HepG2 (cell line): ENCODE results near the gene EXOC6B. TPM values are rescaled to one million over a fixed set of nuclear protein-coding genes. Genes with fewer than 3 reads are reported as not detected.

ENCODE experiments used
- AKAP8 ChIP-seq: sonication (generic); formaldehyde crosslinking; IDR thresholded peaks from 2 replicates; pipeline ENCODE4 v1.5.1; 2020; ENCODE audit warnings: mild to moderate bottlenecking, missing genetic modification reagents
- ATF2 ChIP-seq: sonication (generic); formaldehyde crosslinking; IDR thresholded peaks from 2 replicates; pipeline ENCODE4 v1.4.0; 2020; ENCODE audit warnings: missing genetic modification reagents
- BCLAF1 ChIP-seq: fragments of 450-650 bp; IDR thresholded peaks from 2 replicates; pipeline ENCODE4 v1.6.1; 2017; ENCODE audit warnings: mild to moderate bottlenecking
- CAMTA2 ChIP-seq: sonication (generic); formaldehyde crosslinking; IDR thresholded peaks from 2 replicates; pipeline ENCODE4 v1.4.0; 2020; ENCODE audit warnings: mild to moderate bottlenecking, missing genetic modification reagents, borderline replicate concordance
- CCDC6 ChIP-seq: sonication (generic); formaldehyde crosslinking; IDR thresholded peaks from 2 replicates; pipeline ENCODE4 v1.8.1; 2022; ENCODE audit warnings: mild to moderate bottlenecking, missing genetic modification reagents, moderate library complexity
- CREB1 ChIP-seq, 2 experiments: fragments of 450-650 bp in 1 of 2; IDR thresholded peaks; 2 replicates each; pipeline ENCODE4 v1.6.1; 2016 to 2017; ENCODE audit warnings: control low read depth in 1 of 2, mild to moderate bottlenecking in 1 of 2, missing compliant biosample characterization in 1 of 2, missing genetic modification characterization in 1 of 2
- CREB3 ChIP-seq: sonication (generic); formaldehyde crosslinking; IDR thresholded peaks from 2 replicates; pipeline ENCODE4 v1.5.0; 2020; ENCODE audit warnings: missing genetic modification reagents
- DMAP1 ChIP-seq: IDR thresholded peaks from 2 replicates; pipeline ENCODE4 v1.6.1; 2016
- FOXJ3 ChIP-seq: sonication (generic); formaldehyde crosslinking; IDR thresholded peaks from 2 replicates; pipeline ENCODE4 v1.4.0; 2020; ENCODE audit warnings: missing genetic modification reagents, mild to moderate bottlenecking, borderline replicate concordance
- GPN1 ChIP-seq: sonication (generic); formaldehyde crosslinking; IDR thresholded peaks from 2 replicates; pipeline ENCODE4 v1.5.1; 2020; ENCODE audit warnings: missing genetic modification reagents, borderline replicate concordance
- HNRNPLL ChIP-seq: fragments of 200-400 bp; formaldehyde crosslinking; IDR thresholded peaks from 2 replicates; pipeline ENCODE4 v1.6.1; 2017; ENCODE audit warnings: mild to moderate bottlenecking, low read depth, low read length; ENCODE audit not compliant: poor library complexity, severe bottlenecking
- IKZF4 ChIP-seq: sonication (generic); formaldehyde crosslinking; IDR thresholded peaks from 2 replicates; pipeline ENCODE4 v1.5.1; 2020; ENCODE audit warnings: borderline replicate concordance, mild to moderate bottlenecking, low read depth, missing genetic modification reagents; ENCODE audit errors: not compliant biosample characterization
- NCOA2 ChIP-seq: sonication (generic); formaldehyde crosslinking; IDR thresholded peaks from 2 replicates; pipeline ENCODE4 v1.8.0; 2022; ENCODE audit warnings: inconsistent platforms
- PHB2 ChIP-seq: fragments of 450-650 bp; IDR thresholded peaks from 2 replicates; pipeline ENCODE4 v1.6.1; 2018; ENCODE audit not compliant: partially characterized antibody
- PHF20 ChIP-seq: sonication (generic); formaldehyde crosslinking; IDR thresholded peaks from 2 replicates; pipeline ENCODE4 v1.5.0; 2020; ENCODE audit warnings: mild to moderate bottlenecking, missing genetic modification reagents
- POGK ChIP-seq: sonication (generic); formaldehyde crosslinking; conservative IDR thresholded peaks from 2 replicates; pipeline ENCODE4 v1.8.0; 2022; ENCODE audit warnings: mild to moderate bottlenecking, moderate library complexity, missing genetic modification reagents
- SRF ChIP-seq: IDR thresholded peaks from 2 replicates; pipeline ENCODE4 v1.6.1; 2011; ENCODE audit warnings: mild to moderate bottlenecking, low read depth, low read length, moderate library complexity
- TERF1 ChIP-seq: sonication (generic); formaldehyde crosslinking; IDR thresholded peaks from 2 replicates; pipeline ENCODE4 v1.8.0; 2022; ENCODE audit warnings: mild to moderate bottlenecking, missing genetic modification reagents, moderate library complexity
- ZBTB8A ChIP-seq: sonication (generic); formaldehyde crosslinking; IDR thresholded peaks from 2 replicates; pipeline ENCODE4 v1.4.0; 2020; ENCODE audit warnings: mild to moderate bottlenecking, low read depth, missing genetic modification reagents, borderline replicate concordance
- ZFP62 ChIP-seq: sonication (generic); formaldehyde crosslinking; IDR thresholded peaks from 2 replicates; pipeline ENCODE4 v1.4.0; 2020; ENCODE audit warnings: missing genetic modification reagents
- ZNF138 ChIP-seq: sonication (generic); formaldehyde crosslinking; IDR thresholded peaks from 2 replicates; pipeline ENCODE4 v1.5.0; 2020; ENCODE audit warnings: mild to moderate bottlenecking, low read depth, missing genetic modification reagents
- ZNF292 ChIP-seq: sonication (generic); formaldehyde crosslinking; IDR thresholded peaks from 2 replicates; pipeline ENCODE4 v1.8.1; 2022; ENCODE audit warnings: mild to moderate bottlenecking, low read depth, missing genetic modification reagents, borderline replicate concordance
- polyA plus RNA-seq, 8 experiments: library from polyadenylated mRNA; depleted of rRNA in 3 of 8; stranded (reverse) in 7 of 8; unstranded in 1 of 8; fragments of >200 nt; fragmentation: Illumina TruSeq in 4 of 8; extraction: Trizol in 4 of 8; gene quantifications; 2 replicates each; pipeline versions ENCODE4 v1.2.1 to v1.2.3, GENCODE V29; 2011 to 2016; ENCODE audit warnings: low read depth in 4 of 8, missing spikeins in 1 of 8, mixed read lengths in 1 of 8; ENCODE audit not compliant: insufficient read depth in 1 of 8
- total RNA-seq, 5 experiments: library from RNA; depleted of rRNA; stranded (reverse); fragments of >200 nt; fragmentation: Illumina TruSeq; extraction: Trizol; gene quantifications; 2 replicates each; pipeline ENCODE4 v1.2.3, GENCODE V29; 2016; ENCODE audit warnings: low read depth in 1 of 5

EXOC6B gene
- total and polyA plus RNA-seq, 2 of the 13 experiments (the other 11 are each of a cell fraction or from before 2014, with no cell fraction given), result 9.1 to 15.9 TPM

GRCh38 chr2:72757177-72757775, 68.6 kb downstream of the EXOC6B start (continued):
- TF ChIP-seq ATF2, result peak; percentile 81; the same call in 1 of the 2 replicates
- no peak for TF ChIP-seq CREB1 (IDR thresholded peaks at IDR 0.05)
- TF ChIP-seq CREB1 (CRISPR knock-in tag; IDR thresholded peaks at IDR 0.05), result peak; percentile 45; the same call in 1 of the 2 replicates
- TF ChIP-seq POGK, result no peak
- no peak for TF ChIP-seq SRF
- TF ChIP-seq CREB3 (CRISPR knock-in tag), result 0 out of 2 replicates have a peak, but pooled peaks have one; percentile 8
- TF ChIP-seq ZNF292 (CRISPR knock-in tag), result peak; percentile 38; the same call in 1 of the 2 replicates
- peak; percentile 95 for TF ChIP-seq NCOA2
- no peak for TF ChIP-seq ZBTB8A (CRISPR knock-in tag)
- TF ChIP-seq PHB2, result no peak
- no peak for TF ChIP-seq PHF20 (CRISPR knock-in tag)
- no peak for TF ChIP-seq AKAP8
- no peak for TF ChIP-seq BCLAF1
- no peak for TF ChIP-seq CCDC6
- no peak for TF ChIP-seq ZFP62
- peak; percentile 91 for TF ChIP-seq FOXJ3
- no peak for TF ChIP-seq ZNF138
- no peak for TF ChIP-seq IKZF4 (CRISPR knock-in tag)
- TF ChIP-seq DMAP1 (CRISPR knock-in tag), result no peak; the same call in 1 of the 2 replicates
- TF ChIP-seq GPN1 (CRISPR knock-in tag), result no peak
- TF ChIP-seq HNRNPLL, result no peak
- no peak for TF ChIP-seq CAMTA2
- TF ChIP-seq TERF1, result no peak
